GM18502 (cell line): ENCODE data around the gene OPHN1.
A peak's percentile ranks its signal among the peaks of the same experiment; 100 is the strongest.

ENCODE experiments used
- ATAC-seq: cut with Tn5 transposase; IDR thresholded peaks from one replicate; pipeline ENCODE4 v1.9.1; 2021; ENCODE audit warnings: mild to moderate bottlenecking; ENCODE audit not compliant: unreplicated experiment, poor library complexity

Gene OPHN1, protein sequence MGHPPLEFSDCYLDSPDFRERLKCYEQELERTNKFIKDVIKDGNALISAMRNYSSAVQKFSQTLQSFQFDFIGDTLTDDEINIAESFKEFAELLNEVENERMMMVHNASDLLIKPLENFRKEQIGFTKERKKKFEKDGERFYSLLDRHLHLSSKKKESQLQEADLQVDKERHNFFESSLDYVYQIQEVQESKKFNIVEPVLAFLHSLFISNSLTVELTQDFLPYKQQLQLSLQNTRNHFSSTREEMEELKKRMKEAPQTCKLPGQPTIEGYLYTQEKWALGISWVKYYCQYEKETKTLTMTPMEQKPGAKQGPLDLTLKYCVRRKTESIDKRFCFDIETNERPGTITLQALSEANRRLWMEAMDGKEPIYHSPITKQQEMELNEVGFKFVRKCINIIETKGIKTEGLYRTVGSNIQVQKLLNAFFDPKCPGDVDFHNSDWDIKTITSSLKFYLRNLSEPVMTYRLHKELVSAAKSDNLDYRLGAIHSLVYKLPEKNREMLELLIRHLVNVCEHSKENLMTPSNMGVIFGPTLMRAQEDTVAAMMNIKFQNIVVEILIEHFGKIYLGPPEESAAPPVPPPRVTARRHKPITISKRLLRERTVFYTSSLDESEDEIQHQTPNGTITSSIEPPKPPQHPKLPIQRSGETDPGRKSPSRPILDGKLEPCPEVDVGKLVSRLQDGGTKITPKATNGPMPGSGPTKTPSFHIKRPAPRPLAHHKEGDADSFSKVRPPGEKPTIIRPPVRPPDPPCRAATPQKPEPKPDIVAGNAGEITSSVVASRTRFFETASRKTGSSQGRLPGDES

DNA sequence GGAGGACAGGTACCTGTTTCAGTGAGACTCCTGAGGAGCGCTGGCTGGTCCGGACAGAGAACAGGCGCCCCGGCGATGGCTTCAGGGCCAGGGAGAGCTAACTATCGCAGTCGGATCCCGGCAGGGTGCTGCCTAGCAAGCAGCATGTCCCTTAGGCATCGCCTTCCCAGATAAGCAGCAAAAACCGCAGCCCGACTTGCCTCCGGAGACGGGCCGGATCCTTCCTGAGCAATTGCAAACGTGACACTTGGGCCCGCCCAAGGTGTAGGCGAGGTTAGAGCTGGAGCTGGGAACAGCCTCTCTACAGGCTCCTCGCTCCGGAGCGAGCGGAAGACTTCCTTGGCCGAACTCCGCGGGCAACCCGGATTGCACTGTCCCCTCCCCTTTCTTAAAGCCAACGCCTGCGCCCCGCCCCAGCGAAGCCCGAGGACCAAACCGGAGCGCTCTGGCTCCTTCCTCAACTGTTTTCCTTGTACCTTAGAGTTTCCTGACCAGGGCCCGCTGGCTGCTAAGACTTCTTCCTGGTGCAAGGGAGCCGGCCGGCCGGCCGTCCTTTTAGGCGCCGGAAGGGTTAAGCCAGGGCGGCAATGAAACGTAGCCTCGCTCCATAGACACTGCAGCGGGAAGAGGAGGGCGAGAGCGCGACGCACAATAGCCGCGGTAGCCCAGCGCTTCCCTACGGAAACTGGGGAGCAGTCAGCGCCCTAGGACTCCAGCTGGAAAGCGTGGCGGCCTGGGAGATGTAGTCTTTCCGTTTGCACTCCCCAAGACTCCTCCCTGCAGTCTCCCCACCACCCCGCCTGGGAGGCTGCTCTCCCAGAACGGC, at the start of gene OPHN1:
TSS of gene OPHN1 (minus strand) at position 341 of the 826 bp plus-strand sequence. CDS start 475 bp downstream, outside the sequence.
- ATAC-seq = no peak

DNA sequence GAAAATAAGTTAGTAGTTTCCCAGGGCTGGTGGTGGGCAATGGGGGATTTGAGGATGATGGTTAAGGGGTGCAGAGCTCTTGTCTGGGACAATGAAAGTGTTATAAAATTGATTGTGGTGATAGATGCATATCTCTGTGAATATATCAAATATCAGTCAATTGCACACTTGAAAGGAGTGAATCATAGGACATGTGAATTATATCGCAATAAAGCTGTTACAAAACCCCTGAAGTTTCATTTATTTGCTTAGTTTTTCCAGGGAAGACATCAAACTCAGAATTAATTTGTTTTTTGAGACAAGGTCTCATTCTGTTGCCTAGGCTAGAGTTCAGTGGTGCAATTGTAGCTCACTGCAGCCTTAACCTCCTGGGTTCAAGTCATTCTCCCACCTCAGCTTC, 47.7 kb upstream of the OPHN1 start:
- ATAC-seq = no peak

DNA sequence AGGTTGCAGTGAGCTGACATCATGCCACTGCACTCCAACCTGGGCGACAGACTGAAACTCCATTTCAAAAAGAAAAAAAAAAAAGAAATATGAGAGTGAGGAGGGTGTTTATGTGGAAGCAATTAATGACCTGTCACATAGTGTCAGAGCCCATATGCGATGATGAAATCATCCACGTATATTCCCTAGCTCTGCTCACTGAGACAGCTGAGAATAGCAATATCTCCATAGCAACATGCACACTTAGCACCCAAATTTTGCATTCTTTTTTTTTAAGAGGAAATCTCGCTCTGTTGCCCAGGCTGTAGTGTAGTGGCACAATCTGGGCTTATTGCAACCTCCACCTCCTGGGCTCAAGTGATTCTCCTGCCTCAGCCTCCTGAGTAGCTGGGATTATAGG, 31.5 kb upstream of the OPHN1 start:
- no peak for ATAC-seq

DNA sequence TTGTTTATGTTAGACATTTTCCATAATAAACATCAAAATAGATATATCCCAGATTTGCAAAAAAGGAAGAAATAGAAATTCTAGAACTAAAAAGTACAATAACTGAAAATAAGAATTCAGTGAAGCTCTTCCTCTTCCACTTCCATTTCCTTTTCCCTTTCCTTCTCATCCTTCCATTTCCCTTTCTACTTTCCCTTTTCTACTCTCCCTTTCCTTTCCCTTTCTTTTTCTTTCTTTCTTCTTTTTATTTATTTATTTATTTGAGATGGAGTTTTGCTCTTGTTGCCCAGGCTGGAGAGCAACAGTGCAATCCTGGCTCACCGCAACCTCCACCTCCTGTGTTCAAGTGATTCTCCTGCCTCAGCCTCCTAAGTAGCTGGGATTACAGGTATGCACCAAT, 30.6 kb upstream of the OPHN1 start:
- no peak for ATAC-seq

DNA sequence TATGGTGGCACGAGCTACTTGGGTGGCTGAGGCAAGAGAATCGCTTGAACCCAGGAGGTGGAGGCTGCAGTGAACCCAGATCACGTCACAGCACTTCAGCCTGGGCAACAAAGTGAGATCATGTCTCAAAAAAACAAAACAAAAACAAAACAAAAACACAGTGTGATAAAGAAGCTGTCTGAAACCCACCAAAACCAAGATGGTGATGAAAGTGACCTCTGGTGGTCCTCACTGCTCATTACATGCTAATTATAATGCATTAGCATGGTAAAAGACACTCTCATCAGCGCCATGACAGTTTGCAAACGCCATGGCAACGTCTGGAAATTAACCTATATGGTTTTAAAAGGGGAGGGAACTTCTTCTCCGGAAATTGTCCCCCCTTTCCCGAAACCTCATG, 29.4 kb upstream of the OPHN1 start:
- peak; percentile 81 for ATAC-seq

DNA sequence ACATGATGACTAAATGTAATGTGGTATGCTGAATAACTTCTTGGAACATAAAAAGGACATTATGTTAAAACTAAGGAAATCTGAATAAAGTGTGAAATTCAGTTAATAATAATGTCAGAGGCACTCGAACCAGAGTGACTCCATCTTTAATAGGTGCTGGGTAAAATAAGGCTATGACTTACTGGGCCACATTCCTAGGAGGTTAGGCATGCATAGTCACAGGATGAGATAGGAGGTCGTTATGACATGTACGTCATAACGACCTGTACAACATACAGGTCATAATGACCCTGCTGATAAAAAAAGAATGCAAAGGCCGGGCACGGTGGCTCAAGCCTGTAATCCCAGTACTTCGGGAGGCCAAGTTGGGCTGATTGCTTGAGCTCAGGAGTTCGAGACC, 28.9 kb upstream of the OPHN1 start:
- ATAC-seq = no peak

DNA sequence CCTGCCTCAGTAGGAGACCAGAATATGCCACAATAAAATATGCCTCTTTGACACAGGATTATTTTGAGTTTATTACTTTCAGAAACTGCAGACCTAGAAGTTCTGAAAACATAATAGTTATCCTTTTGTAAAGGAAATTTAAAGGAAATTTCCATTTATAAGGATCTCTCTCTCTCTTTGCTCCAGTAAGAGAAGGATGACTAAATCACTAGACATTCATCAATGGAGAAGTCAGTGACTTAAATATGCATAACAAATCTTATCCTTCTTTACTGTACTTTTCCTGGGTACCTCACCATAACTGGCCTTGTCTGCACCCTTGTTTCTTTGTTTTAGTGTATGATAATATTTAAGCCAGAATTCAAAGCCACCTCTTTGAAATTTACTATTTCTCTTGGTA, 28.3 kb upstream of the OPHN1 start:
- ATAC-seq = no peak

DNA sequence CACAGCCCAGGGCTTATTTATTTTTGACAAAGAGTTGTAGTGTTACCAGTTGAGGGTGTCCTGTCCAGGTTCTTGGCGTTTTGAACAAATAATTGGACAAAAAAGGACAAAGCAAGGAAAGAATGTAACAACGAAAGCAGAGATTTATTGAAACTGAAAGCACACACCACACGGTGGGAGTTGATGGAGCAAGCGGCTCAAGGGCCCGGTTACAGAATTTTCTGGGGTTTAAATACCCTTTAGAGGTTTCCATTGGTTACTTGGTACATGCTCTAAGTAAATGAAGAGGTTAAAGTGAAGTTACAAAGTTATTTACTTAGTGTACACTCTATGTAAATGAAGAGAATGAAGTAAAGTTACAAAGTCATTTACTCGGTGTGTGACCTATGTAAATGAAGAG, 27.8 kb upstream of the OPHN1 start:
- ATAC-seq = no peak

DNA sequence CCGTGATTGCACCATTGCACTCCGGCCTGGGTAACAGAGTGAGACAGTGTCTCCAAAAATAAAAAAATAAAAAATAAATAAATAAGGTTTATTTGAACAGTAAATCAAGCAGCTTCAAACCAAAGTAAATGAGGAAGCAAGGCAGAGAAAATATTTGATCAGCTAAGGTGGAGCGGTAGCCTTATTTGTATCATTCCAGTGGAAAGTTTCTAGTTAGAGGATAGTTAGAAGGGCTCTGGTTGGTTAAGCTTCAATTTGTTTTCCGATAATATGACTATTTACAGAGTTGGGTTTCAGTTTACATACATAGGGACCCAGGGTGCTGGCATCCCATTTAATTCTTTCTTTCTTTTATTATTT, 21.8 kb upstream of the OPHN1 start:
- ATAC-seq = no peak

DNA sequence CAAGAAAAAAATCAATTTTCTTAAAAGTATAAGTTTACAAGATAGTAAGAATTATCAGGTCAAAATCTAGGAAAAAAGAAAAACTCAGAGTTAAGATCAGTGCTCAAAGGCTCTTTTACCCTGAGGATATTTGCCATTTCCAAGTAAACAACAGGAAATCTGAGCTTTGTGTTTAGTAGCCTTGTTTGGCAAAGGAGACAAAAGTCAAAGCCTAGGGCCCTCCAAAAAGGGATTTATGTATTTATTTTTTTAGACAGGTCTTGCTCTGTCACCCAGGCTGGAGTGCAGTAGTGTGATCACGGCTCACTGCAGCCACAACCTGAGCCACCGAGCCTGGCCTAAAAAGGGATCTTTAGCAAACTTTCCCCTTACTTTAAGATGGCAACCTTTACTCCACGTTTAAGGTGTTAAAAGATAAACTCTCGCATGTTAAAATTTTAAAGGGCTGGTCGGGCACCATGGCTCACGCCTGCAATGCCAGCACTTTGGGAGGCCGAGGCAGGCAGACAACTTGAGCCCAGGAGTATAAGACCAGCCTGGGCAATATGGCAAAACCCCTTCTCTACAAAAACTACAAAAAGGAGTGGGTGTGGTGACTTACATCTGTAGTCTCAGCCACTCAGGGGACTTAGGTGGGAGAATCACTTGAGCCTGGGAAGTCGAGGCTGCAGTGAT, 21.3 kb upstream of the OPHN1 start:
- no peak for ATAC-seq

DNA sequence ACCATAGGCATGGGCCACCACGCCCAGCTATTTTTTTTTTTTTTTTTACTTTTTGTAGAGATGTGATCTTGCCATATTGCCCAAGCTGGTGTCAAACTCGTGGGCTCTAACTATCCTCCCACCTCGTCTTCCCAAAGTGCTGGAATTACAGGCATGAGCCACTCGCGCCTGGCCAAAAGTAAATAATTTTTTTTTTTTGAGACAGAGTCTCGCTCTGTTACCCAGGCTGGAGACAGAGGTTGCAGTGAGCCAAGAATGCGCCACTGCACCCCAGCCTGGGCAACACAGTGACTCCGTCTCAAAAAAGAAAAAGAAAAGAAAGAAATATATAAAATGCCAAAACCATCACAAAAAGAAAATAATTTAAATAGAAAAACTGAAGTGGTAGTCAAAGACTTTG, 18.4 kb upstream of the OPHN1 start:
- no peak for ATAC-seq

DNA sequence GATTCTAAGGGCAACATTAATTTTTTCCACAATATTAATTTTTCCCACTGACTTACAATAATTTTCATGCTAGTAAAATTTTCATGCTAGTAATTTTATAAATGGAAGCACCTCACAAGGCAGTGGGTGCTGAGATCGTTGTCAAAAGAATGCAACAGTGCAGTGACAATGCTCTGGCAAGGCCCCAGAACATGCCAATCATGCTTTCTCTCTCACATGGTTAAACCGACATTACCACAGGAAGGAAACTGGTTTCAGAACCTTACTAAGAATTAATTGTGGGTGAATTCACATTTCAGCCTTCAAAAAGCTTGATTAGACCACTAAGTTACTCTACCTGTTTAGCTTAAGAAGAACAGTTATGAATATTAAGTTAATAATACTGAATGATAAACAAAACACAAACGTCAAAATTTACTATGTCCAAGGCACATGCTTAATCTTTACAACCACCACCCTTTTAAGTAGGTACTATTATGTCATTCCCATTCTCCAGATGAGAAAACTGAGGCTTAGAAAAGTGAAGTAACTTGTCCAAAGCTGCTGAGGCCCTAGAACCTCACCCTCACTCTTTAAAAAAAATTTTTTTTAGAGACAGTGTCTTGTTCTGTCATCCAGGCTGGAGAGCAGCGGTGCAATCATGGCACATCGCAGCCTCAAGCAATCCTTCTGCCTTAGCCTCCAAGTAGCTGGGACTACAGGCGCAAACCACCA, 10.0 kb upstream of the OPHN1 start:
- ATAC-seq = peak; percentile 82

DNA sequence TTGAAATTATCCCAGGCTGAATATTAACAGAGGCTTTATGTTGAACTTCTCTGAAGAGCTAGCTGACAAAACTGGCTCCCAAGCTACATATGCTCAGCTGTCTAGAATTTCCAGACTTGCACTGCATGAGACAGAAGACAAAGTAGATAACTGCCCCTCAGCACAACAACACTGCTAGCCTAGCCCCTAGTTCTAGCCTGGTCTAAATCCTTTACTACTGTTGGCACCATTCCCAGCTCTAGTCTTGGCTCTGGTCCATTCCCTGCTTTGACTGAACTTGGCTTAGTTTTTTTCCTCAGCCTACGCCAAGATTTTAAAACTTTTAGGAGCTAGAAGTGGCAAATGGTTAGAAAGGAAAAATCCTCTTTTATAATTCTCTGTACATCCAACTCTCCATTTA, 7.6 kb upstream of the OPHN1 start:
- ATAC-seq = no peak

DNA sequence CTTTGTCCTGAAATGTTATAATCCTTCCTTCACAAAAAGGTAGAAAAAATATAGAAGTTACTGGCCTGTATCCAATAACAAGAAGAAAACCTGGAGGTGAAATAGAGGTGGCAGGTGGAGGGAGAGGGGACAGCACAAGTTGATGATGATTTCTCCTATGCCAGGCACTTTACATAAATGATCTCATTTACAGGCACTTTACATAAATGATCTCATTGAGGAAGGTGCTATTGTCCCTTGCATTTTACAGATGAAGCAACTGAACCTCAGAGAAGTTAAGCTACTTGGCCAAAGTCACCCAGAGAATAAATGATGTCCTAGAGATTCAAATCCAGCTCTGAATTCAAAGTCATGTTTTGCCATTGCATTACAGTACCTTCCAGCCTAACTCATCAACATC, 7.1 kb upstream of the OPHN1 start:
- ATAC-seq = no peak

DNA sequence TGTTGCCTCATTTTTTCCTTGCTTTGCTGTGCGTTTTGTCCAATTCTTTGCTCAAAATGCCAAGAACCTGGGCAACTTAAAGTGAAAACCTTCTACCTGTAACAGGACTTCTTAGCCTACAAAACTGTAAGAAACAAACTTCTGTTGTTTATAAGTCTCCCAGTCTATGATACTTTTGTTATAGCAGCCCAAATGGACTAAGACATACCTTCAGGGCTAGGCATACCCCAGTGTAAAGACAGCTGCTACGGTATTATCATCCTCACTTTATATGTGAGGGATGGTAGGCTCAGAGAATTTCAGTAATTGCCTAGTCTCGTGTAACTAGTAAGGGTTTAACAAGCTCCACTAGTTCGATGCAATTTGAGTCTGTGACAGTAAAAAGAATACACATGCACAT, 6.0 kb upstream of the OPHN1 start:
- no peak for ATAC-seq

DNA sequence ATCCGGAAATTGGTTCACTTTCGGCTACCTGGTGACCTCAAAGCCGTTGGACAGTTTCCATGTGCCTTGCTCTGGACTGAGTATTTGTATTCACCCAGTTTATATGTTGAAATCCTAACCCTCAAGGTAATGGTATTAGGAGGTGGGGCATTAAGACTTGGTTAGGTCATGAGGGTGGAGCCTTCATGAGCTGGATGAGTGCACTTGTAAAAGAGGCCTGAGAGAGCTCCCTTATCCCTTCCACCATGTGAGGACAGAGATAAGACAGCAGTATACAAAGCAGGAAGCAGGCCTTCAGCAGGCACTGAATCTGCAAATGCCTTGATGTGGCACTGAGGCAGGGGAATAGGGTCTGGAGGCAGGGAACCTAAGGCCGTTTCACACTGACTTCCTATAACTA, 5.3 kb upstream of the OPHN1 start:
- ATAC-seq = no peak

DNA sequence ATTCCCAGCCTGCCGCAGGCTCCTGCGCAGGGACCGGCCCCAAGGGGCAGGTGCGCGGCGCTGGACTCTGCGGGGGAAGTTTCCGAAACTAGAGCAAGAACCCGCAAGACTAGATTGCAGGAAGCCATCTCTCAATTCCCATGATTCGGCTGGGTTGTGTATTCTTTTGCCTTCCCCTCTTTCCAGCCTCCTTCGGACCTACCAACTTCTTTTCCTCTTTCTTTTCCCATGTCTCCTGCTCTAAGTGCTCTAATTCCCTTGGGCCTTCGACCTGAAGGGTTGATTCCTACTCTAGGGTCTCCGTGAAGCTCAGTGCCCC, 645 bp upstream of the OPHN1 start:
- no peak for ATAC-seq

DNA sequence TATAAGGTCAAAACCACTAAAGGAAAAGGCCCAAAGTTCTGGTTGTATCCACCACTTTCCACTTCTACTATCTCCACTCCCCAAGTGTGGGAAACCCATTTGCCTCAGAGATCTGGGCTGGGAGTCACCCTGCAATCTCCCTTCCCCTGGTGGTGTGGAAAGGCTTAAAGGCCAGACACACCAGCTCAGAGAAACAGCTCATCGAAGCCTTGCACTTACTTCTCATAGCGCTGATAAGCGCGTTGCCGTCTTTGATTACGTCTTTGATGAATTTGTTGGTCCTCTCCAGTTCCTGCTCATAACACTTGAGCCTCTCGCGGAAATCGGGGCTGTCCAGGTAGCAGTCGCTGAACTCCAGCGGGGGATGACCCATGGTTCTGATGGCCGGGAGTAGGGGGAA, 647 bp downstream of the OPHN1 start:
- ATAC-seq = no peak

DNA sequence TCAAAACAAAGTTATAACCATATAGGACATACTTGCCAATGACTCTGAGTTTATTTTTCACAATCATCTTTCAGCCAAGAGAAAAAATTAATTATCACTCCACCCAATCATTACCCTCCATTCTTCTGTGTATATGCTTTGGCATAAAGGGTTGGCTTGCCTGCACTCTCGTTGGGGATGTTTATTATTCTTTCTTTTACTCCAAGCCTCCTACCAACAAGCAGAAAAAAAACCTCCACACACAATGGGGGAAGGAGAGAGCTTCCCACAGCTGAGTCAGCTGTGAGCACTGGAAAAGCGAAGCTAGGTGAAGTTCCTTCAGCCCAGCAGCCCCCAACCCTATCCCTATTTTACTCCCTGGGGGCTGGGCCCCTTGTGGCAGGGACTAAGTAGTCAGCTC, 1.5 kb downstream of the OPHN1 start:
- ATAC-seq = no peak

DNA sequence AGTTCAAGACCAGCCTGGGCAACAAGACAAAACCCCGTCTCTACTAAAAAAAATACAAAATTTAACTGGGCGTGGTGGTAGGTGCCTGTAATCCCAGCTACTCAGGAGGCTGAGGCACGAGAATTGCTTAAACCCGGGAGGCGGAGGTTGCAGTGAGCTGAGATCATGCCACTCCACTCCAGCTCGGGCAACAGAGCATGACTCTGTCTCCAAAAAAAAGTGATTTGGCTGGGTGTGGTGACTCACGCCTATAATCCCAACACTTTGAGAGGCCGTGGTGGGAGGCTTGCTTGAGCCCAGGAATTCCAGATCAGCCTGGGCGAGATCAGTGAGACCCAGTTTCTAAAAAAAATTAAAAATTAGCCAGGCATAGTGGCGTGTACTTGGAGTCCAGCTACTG, 4.1 kb downstream of the OPHN1 start:
- ATAC-seq = no peak
